Measurements from ENCODE around the gene TP53BP1.

TP53BP1 gene

DNA sequence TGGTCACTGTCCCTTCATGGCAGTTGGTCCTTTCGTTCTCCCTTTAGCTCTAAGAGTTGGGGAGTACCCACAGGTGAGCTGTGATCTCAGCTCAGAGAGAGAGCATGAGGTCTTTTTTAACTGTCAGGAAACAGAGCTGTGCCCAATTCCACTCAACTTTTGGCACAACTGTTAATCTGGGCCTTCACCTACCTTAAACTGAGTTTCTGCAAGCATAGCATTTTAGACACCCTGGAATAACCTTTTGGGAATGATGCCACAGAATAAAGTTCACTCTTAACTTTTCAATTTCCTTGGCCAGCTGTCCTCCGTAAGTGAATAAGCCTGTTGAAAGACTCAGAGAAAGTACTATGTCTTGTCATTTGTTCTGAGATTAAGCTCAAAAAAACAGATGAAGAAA, 86.1 kb downstream of the TP53BP1 start:
- no peak overlapping the region for H3K4me3 ChIP-seq (ENCODE audit: low read depth, low read length, poor library complexity, severe bottlenecking)
- H2AFZ ChIP-seq (ENCODE audit: low read length) = no peak overlapping the region
- H3K27ac ChIP-seq (ENCODE audit: low read depth, low read length, poor library complexity, severe bottlenecking) = no peak overlapping the region
- no peaks in the 10 kb centered on the region for H3K9me3 ChIP-seq (ENCODE audit: low read length)
- no peak for TF ChIP-seq CTCF (IDR thresholded peaks at IDR 0.05; ENCODE audit: low read length)
- no peak for TF ChIP-seq EZH2 (IDR thresholded peaks at IDR 0.05; ENCODE audit: borderline replicate concordance, low read length)
- H3K9me2 ChIP-seq (ENCODE audit: low read depth, low read length) = no peaks in the 10 kb centered on the region
- no peaks in the 10 kb centered on the region for H3K27me3 ChIP-seq (ENCODE audit: insufficient read depth, low read length)
- H3K9ac ChIP-seq (ENCODE audit: low read length) = no peak overlapping the region
- H3K4me2 ChIP-seq (ENCODE audit: low read length) = no peak overlapping the region
- no peaks in the 10 kb centered on the region for H3K79me2 ChIP-seq (ENCODE audit: insufficient read depth, low read length)
- no peaks in the 10 kb centered on the region for H4K20me1 ChIP-seq (ENCODE audit: insufficient read depth, low read length)
- H3K36me3 ChIP-seq (ENCODE audit: insufficient read depth, low read length) = peaks cover 98% of the 10 kb centered on the region
- no peaks in the 10 kb centered on the region for H3K4me1 ChIP-seq (ENCODE audit: insufficient read depth, low read length, severe bottlenecking)
- H3F3A ChIP-seq (ENCODE audit: insufficient read depth, low read length) = no peaks in the 10 kb centered on the region

DNA sequence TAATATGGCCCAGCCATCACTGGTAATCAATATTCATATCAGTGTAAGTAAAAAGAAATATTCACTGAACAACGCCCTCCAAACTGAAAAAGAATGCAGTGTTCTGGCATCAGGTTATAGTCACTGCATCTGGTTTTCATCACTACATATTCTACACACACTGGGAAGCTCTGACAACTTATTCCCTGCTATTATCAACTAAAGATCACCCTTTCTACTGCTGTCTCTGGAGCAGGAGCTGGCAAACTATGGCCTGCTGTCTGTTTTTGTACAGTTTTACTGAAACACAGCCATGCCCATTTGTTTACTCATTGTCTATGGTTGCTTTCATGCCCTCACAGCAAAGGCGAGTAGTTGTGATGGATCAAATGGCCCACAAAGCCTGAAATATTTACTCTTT, 86.8 kb downstream of the TP53BP1 start:
- H3K4me1 ChIP-seq (ENCODE audit: insufficient read depth, low read length, severe bottlenecking) = no peaks in the 10 kb centered on the region
- H3K79me2 ChIP-seq (ENCODE audit: insufficient read depth, low read length) = no peaks in the 10 kb centered on the region
- H2AFZ ChIP-seq (ENCODE audit: low read length) = no peak overlapping the region
- H3F3A ChIP-seq (ENCODE audit: insufficient read depth, low read length) = no peaks in the 10 kb centered on the region
- no peak overlapping the region for H3K4me2 ChIP-seq (ENCODE audit: low read length)
- H3K9me3 ChIP-seq (ENCODE audit: low read length) = no peaks in the 10 kb centered on the region
- no peaks in the 10 kb centered on the region for H3K27me3 ChIP-seq (ENCODE audit: insufficient read depth, low read length)
- H3K9ac ChIP-seq (ENCODE audit: low read length) = no peak overlapping the region
- H3K9me2 ChIP-seq (ENCODE audit: low read depth, low read length) = no peaks in the 10 kb centered on the region
- peaks cover 99% of the 10 kb centered on the region for H3K36me3 ChIP-seq (ENCODE audit: insufficient read depth, low read length)
- H4K20me1 ChIP-seq (ENCODE audit: insufficient read depth, low read length) = no peaks in the 10 kb centered on the region
- no peak overlapping the region for H3K27ac ChIP-seq (ENCODE audit: low read depth, low read length, poor library complexity, severe bottlenecking)
- H3K4me3 ChIP-seq (ENCODE audit: low read depth, low read length, poor library complexity, severe bottlenecking) = no peak overlapping the region
- no peak for TF ChIP-seq CTCF (IDR thresholded peaks at IDR 0.05; ENCODE audit: low read length)
- TF ChIP-seq EZH2 (IDR thresholded peaks at IDR 0.05; ENCODE audit: borderline replicate concordance, low read length) = no peak

GRCh38 chr15:43404130-43404529, 88.8 kb downstream of the TP53BP1 start:
- H2AFZ ChIP-seq (ENCODE audit: low read length) = no peak overlapping the region
- no peaks in the 10 kb centered on the region for H3K4me1 ChIP-seq (ENCODE audit: insufficient read depth, low read length, severe bottlenecking)
- no peak overlapping the region for H3K9ac ChIP-seq (ENCODE audit: low read length)
- H3K27ac ChIP-seq (ENCODE audit: low read depth, low read length, poor library complexity, severe bottlenecking) = no peak overlapping the region
- H4K20me1 ChIP-seq (ENCODE audit: insufficient read depth, low read length) = no peaks in the 10 kb centered on the region
- no peak overlapping the region for H3K4me3 ChIP-seq (ENCODE audit: low read depth, low read length, poor library complexity, severe bottlenecking)
- no peaks in the 10 kb centered on the region for H3K9me3 ChIP-seq (ENCODE audit: low read length)
- no peak for TF ChIP-seq CTCF (IDR thresholded peaks at IDR 0.05; ENCODE audit: low read length)
- TF ChIP-seq EZH2 (IDR thresholded peaks at IDR 0.05; ENCODE audit: borderline replicate concordance, low read length) = no peak
- H3K4me2 ChIP-seq (ENCODE audit: low read length) = no peak overlapping the region
- H3K9me2 ChIP-seq (ENCODE audit: low read depth, low read length) = no peaks in the 10 kb centered on the region
- H3K36me3 ChIP-seq (ENCODE audit: insufficient read depth, low read length) = peaks cover 98% of the 10 kb centered on the region
- H3K27me3 ChIP-seq (ENCODE audit: insufficient read depth, low read length) = no peaks in the 10 kb centered on the region
- H3F3A ChIP-seq (ENCODE audit: insufficient read depth, low read length) = no peaks in the 10 kb centered on the region
- no peaks in the 10 kb centered on the region for H3K79me2 ChIP-seq (ENCODE audit: insufficient read depth, low read length)

Measured in OCI-LY1 (cell line).